ENCODE measurements around the gene ST6GAL1. TPM values are rescaled to one million over a fixed set of nuclear protein-coding genes. Genes with fewer than 3 reads are reported as not detected.
A peak's percentile ranks its signal among the peaks of the same experiment; 100 is the strongest.

The ST6GAL1 gene
- total RNA-seq, 1 donor, result 3.3 TPM

GRCh38 chr3:187042874-187043458 lies 112.6 kb downstream of the ST6GAL1 start:
- no peak for TF ChIP-seq CTCF (IDR thresholded peaks at IDR 0.05; ENCODE audit: insufficient read depth, low read length)

DNA sequence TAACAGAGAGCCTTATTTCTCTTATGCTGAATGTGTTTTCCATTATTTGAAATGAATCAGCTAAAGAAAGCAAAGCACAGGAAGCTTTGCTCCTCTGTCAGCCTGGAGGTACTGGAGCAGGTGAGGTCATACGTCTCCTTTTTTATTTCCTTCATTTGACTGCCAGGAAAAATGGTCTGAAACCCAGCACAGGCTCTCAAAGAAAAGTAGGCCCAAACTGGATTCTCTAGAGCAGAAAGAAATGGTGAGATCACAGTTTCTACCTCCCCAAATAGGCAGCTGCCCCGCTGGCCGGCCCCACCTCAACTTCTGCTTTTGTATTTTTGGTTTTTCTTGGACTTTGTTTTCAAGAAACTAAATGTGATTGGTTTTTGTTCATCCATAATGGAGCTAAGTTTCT lies 113.9 kb downstream of the ST6GAL1 start:
- DNase-seq (ENCODE audit: low read depth), result peak; percentile 7
- TF ChIP-seq CTCF (IDR thresholded peaks at IDR 0.05; ENCODE audit: insufficient read depth, low read length), result no peak
- no peak overlapping the region for H3K4me3 ChIP-seq (ENCODE audit: low read depth, low read length)

More at GRCh38 chr3:187042874-187043458, 112.6 kb downstream of the ST6GAL1 start:
- H3K4me3 ChIP-seq (ENCODE audit: low read depth, low read length), result no peak overlapping the region
- no peak for DNase-seq (ENCODE audit: low read depth)

- DNase-seq (ENCODE audit: low read depth), result peak; percentile 46
- no peak for TF ChIP-seq CTCF (IDR thresholded peaks at IDR 0.05; ENCODE audit: insufficient read depth, low read length)
- H3K4me3 ChIP-seq (ENCODE audit: low read depth, low read length), result no peak overlapping the region
These were observed 114.7 kb downstream of the ST6GAL1 start for GRCh38 chr3:187044867-187045552.

- no peak for TF ChIP-seq CTCF (IDR thresholded peaks at IDR 0.05; ENCODE audit: insufficient read depth, low read length)
- no peak for DNase-seq (ENCODE audit: low read depth)
- no peak overlapping the region for H3K4me3 ChIP-seq (ENCODE audit: low read depth, low read length)
These were observed 115.7 kb downstream of the ST6GAL1 start for GRCh38 chr3:187046033-187046432.

DNA sequence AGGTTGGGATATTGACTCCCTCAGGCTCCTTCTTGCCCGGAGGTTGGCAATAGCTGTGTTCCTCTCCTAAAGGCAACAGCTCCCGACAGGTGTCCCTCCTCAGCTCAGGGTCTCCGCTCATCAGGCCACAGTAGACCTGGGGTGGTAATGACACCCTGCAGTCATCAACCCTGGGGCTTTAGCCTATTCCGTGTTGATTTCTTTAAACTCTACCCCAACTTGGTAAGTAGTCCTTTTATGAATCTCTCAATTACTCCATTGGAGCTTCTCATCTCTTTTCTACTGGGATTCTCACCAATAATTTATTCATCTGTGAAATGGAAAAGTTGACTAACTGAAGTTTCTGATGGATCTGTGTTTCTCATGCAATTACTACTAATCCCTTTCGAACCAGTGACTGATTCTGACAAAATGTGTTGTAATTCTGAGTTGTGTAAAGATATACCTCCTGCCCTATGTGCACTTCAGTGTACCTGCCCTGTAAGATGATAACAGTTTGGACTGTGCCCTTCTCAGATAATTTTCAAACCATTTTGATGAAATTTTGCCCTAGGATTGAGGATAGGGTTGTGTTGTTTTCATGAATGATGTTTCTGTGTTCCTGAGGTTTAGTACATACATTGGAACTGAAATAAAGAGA lies 119.3 kb downstream of the ST6GAL1 start:
- TF ChIP-seq CTCF (IDR thresholded peaks at IDR 0.05; ENCODE audit: insufficient read depth, low read length), result no peak
- H3K4me3 ChIP-seq (ENCODE audit: low read depth, low read length), result no peak overlapping the region
- no peak for DNase-seq (ENCODE audit: low read depth)

DNA sequence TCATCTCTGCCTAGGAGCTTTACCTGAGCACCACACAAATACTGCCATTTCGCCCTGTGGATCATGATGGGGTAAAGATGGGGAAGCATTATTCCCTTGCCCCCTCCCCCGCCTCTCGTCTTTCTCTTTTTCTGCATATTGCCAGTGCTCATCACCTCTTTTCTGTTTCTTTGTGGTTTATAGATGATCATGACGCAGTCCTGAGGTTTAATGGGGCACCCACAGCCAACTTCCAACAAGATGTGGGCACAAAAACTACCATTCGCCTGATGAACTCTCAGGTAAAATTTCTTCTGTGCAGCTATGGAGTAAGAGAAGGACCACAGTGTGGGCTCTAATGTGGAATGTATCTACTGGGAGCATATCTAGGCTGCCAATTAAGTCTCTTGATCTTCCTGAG lies 120.7 kb downstream of the ST6GAL1 start:
- TF ChIP-seq CTCF (IDR thresholded peaks at IDR 0.05; ENCODE audit: insufficient read depth, low read length), result no peak
- DNase-seq (ENCODE audit: low read depth), result no peak
- H3K4me3 ChIP-seq (ENCODE audit: low read depth, low read length), result no peak overlapping the region
